ENCODE measurements around the gene SF3B4. TPM values are rescaled to one million over a fixed set of nuclear protein-coding genes. Genes with fewer than 3 reads are reported as not detected.
A peak's percentile ranks its signal among the peaks of the same experiment; 100 is the strongest.

SF3B4 gene
- total and polyA plus RNA-seq, 2 of the 8 experiments (the other 6 are each of a cell fraction or from before 2014, with no cell fraction given) = 81.1 to 122 TPM

GRCh38 chr1:149877211-149877946, 50.2 kb downstream of the SF3B4 start:
- TF ChIP-seq CREB1 (IDR thresholded peaks at IDR 0.05) (no peak), RAD21 (IDR thresholded peaks at IDR 0.05 in 1 of 2, conservative IDR thresholded peaks at IDR 0.05 in 1 of 2; ENCODE audit: low read depth in 2 of 2, low read length in 2 of 2) (no peak), EGR1 (IDR thresholded peaks at IDR 0.05; ENCODE audit: borderline replicate concordance, low read depth, low read length) (no peak), ATF3 (IDR thresholded peaks at IDR 0.05; ENCODE audit: insufficient read depth, low read depth, low read length) (no peak), JUND (IDR thresholded peaks at IDR 0.05; ENCODE audit: low read length) (no peak), CTBP2 (IDR thresholded peaks at IDR 0.05; ENCODE audit: borderline replicate concordance, insufficient read depth, insufficient read length, low read length) (no peak), USF2 (IDR thresholded peaks at IDR 0.05; ENCODE audit: low read length) (no peak), RNF2 (IDR thresholded peaks at IDR 0.05; ENCODE audit: borderline replicate concordance, low read depth, low read length, missing control alignments, poor library complexity, severe bottlenecking) (no peak), JUN (IDR thresholded peaks at IDR 0.05; ENCODE audit: low read depth, low read length) (no peak), GABPA (IDR thresholded peaks at IDR 0.05; ENCODE audit: borderline replicate concordance, insufficient read depth, low read length) (no peak)
- no peaks in the 10 kb centered on the region for H3K79me2 ChIP-seq (ENCODE audit: control insufficient read depth in 1 of 2, insufficient read depth in 2 of 2, low read length in 2 of 2)
- no peak overlapping the region for H2BK15ac ChIP-seq (ENCODE audit: low read length)
- H3K79me1 ChIP-seq (ENCODE audit: low read depth, low read length) = no peaks in the 10 kb centered on the region
- no peak overlapping the region for H4K5ac ChIP-seq (ENCODE audit: insufficient read length, low read depth, low read length)
- peak overlapping the region; percentile 86; the same call in 1 of the 2 replicates for H2AK5ac ChIP-seq (ENCODE audit: low read depth, low read length)
- no peak overlapping the region for H4K91ac ChIP-seq (replicated peaks; ENCODE audit: insufficient read length, low read length)
- H2AFZ ChIP-seq (ENCODE audit: low read length) = no peak overlapping the region
- POLR2A ChIA-PET (ENCODE audit: partially characterized antibody) = interaction anchor here (0.9 to 3.8 kb wide), 2 partner anchors 10 to 32 kb away, joined by 3 to 41 read pairs; a partner anchor contains a TSS
- H4K20me1 ChIP-seq (replicated peaks in 1 of 2; ENCODE audit: control insufficient read depth in 1 of 2, insufficient read depth in 2 of 2, low read length in 2 of 2) = no peaks in the 10 kb centered on the region
- no peak overlapping the region for H3K27ac ChIP-seq (ENCODE audit: low read depth, low read length)
- no peaks in the 10 kb centered on the region for H3K27me3 ChIP-seq (replicated peaks in 1 of 4; ENCODE audit: control insufficient read depth in 3 of 4, extremely low read depth in 1 of 4, insufficient read depth in 3 of 4, low read length in 3 of 4)
- no peaks in the 10 kb centered on the region for H3K36me3 ChIP-seq (ENCODE audit: control insufficient read depth in 2 of 4, insufficient read depth in 4 of 4, low read length in 3 of 4)
- no peak for FAIRE-seq
- H3K23me2 ChIP-seq (ENCODE audit: low read depth, low read length) = no peaks in the 10 kb centered on the region
- H3K18ac ChIP-seq (ENCODE audit: extremely low read depth, low read length) = no peak overlapping the region
- CTCF ChIA-PET (ENCODE audit: partially characterized antibody) = no interaction called here
- no peak overlapping the region for H3K4ac ChIP-seq (replicated peaks; ENCODE audit: insufficient read length, low read depth, low read length)
- no peak overlapping the region for H2BK120ac ChIP-seq (replicated peaks; ENCODE audit: low read depth, low read length)
- H2BK12ac ChIP-seq (ENCODE audit: low read depth, low read length) = no peak overlapping the region; the same call in 1 of the 2 replicates
- DNase-seq (ENCODE audit: low read depth in 1 of 2, low spot score in 2 of 2) = no peak
- H2BK20ac ChIP-seq (ENCODE audit: low read length) = no peak overlapping the region
- H3K9ac ChIP-seq (replicated peaks in 1 of 4; ENCODE audit: extremely low read depth in 1 of 4, low read depth in 3 of 4, low read length in 3 of 4) = no peak overlapping the region
- H3K14ac ChIP-seq (ENCODE audit: insufficient read length) = no peak overlapping the region
- H3K4me2 ChIP-seq (ENCODE audit: insufficient read depth in 1 of 2, low read depth in 2 of 2, low read length in 2 of 2) = no peak overlapping the region
- H4K8ac ChIP-seq (ENCODE audit: extremely low read depth, insufficient read depth, low read length) = no peak overlapping the region
- H3K4me1 ChIP-seq (replicated peaks in 1 of 4; ENCODE audit: control insufficient read depth in 3 of 4, insufficient read depth in 4 of 4, low read length in 3 of 4) = no peaks in the 10 kb centered on the region
- no peak overlapping the region for H3K56ac ChIP-seq (replicated peaks; ENCODE audit: insufficient read length, low read depth, low read length)
- H3K4me3 ChIP-seq (ENCODE audit: extremely low read depth in 1 of 4, insufficient read depth in 2 of 4, low read depth in 3 of 4, low read length in 4 of 4) = no peak overlapping the region
- no peaks in the 10 kb centered on the region for H3K9me3 ChIP-seq (ENCODE audit: insufficient read depth in 2 of 2, low read depth in 1 of 2, low read length in 1 of 2)
- WGBS, 2 experiments (ENCODE audit: extremely low coverage in 1 of 2, insufficient coverage in 1 of 2, insufficient read length in 1 of 2, insufficient replicate concordance in 2 of 2, low coverage in 1 of 2, low lambda C conversion rate in 2 of 2, missing lambda C conversion rate in 1 of 2) = 94% methylated on average over 7 of the region's 7 CpGs; no CpG with 5 or more reads in 1 of the 2 experiments
- no peak overlapping the region for H2BK5ac ChIP-seq (ENCODE audit: low read depth, low read length)
- H3K23ac ChIP-seq (ENCODE audit: insufficient read length) = no peak overlapping the region

Measured in H1 (cell line).